Body of pancreas (tissue), 4 donors: ENCODE measurements around the gene CFAP46.

Experiments used
- CTCF ChIP-seq, 7 experiments: fragments of 450-650 bp in 4 of 7; fragments of 200-600 bp in 3 of 7; sonication (generic) in 3 of 7; IDR thresholded peaks; one replicate each; pipeline ENCODE4 v1.5.1; 2016 to 2019; ENCODE audit warnings: antibody characterized with exemption in 7 of 7
- POLR2A ChIP-seq, 3 donors: fragments of 450-650 bp; IDR thresholded peaks; one replicate each; pipeline ENCODE4 v1.6.1; 2016; ENCODE audit warnings: antibody characterized with exemption in 3 of 3, mild to moderate bottlenecking in 2 of 3

DNA sequence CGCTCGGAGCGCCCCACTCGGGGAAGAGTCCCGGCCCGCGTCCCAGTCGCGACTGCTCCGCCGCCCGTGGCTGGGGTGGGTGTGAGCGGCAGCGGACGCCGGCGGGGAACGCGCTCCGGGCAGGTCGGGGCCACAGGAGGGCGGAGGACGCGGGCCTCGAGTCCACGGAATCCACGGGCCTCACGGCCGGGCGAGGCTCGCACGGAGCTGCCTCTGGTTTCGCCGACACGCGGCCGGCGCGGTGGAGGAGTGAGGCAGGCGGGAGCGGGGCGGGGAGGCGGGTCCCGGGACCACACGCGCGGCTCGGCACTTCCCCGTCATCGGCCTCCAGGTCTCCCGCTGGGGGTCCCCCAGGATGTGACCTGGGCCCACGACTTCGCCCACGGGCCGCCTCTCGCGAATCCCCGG is 155.9 kb downstream of the CFAP46 start:
- TF ChIP-seq CTCF (IDR thresholded peaks at IDR 0.05) = no peak
- no peak for TF ChIP-seq POLR2A (IDR thresholded peaks at IDR 0.05)
